Measurements from ENCODE around the gene SP2. TPM values are rescaled to one million over a fixed set of nuclear protein-coding genes. Genes with fewer than 3 reads are reported as not detected.
"Not testable (repeated sequence)": the region's sequence is repeated elsewhere in the genome, so short reads cannot be mapped to it uniquely, and the experiment has no call there.

Gene SP2
- total and polyA plus RNA-seq, 10 donors = 4.5 to 22.6 (median 15.1) TPM

- intact Hi-C loops (cut with DNase I; ENCODE audit: low total_unique reads) = no loop called here
- Histone ChIP-seq H3K27ac (no peak overlapping the region), H3K27me3 (replicated peaks in 1 of 7) (no peaks in the 10 kb centered on the region), H3K9me3 (no peaks in the 10 kb centered on the region), H3K36me3 (peaks cover 0 to 93% (median 37%) of the 10 kb centered on the region in 6 donors), H3K4me1 (peaks cover 0 to 16% (median 6%) of the 10 kb centered on the region in 6 donors), H3K4me3 (no peak overlapping the region)
- TF ChIP-seq POLR2AphosphoS5 (IDR thresholded peaks at IDR 0.05) = no peak
- TF ChIP-seq POLR2A (IDR thresholded peaks at IDR 0.05) = no peak
- DNase-seq = no peak
- WGBS, 5 donors = 94 to 98% (median 96%) methylated on average over 2 of the region's 2 CpGs
Observed at GRCh38 chr17:47918991-47919390, 23.0 kb downstream of the SP2 start.

- WGBS, 5 donors = 91 to 96% (median 92%) methylated on average over 14 of the region's 14 CpGs
- H3K9me3 ChIP-seq; H3K27me3 ChIP-seq (replicated peaks in 1 of 7); intact Hi-C loops (cut with DNase I; ENCODE audit: low total_unique reads); H3K27ac ChIP-seq; H3K4me3 ChIP-seq; DNase-seq: not testable (repeated sequence)
- Histone ChIP-seq H3K4me1 (peaks cover 0 to 16% (median 6%) of the 10 kb centered on the region in 6 donors), H3K36me3 (peaks cover 0 to 93% (median 45%) of the 10 kb centered on the region in 6 donors)
Observed at GRCh38 chr17:47919889-47920288, 23.9 kb downstream of the SP2 start.

- no peak for DNase-seq
- H3K4me1 ChIP-seq = no peaks in the 10 kb centered on the region
- H3K27ac ChIP-seq = no peak overlapping the region
- intact Hi-C loops (cut with DNase I; ENCODE audit: low total_unique reads) = no loop called here
- no peaks in the 10 kb centered on the region for H3K27me3 ChIP-seq (replicated peaks in 1 of 7)
- no peak overlapping the region for H3K4me3 ChIP-seq
- H3K36me3 ChIP-seq = peaks cover 2 to 99% (median 73%) of the 10 kb centered on the region in 6 donors
- H3K9me3 ChIP-seq = no peaks in the 10 kb centered on the region
- TF ChIP-seq CTCF (IDR thresholded peaks at IDR 0.05 in 8 of 11, conservative IDR thresholded peaks at IDR 0.05 in 3 of 11) (no peak), POLR2A (IDR thresholded peaks at IDR 0.05) (no peak), POLR2AphosphoS5 (IDR thresholded peaks at IDR 0.05) (peak in 1 of 3 donors; percentile 49)
- 82 to 96% (median 89%) methylated on average over 21 to 23 of the region's 23 CpGs for WGBS, 5 donors
Observed at GRCh38 chr17:47924785-47925677, 29.0 kb downstream of the SP2 start.

- intact Hi-C loops (cut with DNase I; ENCODE audit: low total_unique reads) = no loop called here
- Histone ChIP-seq H3K36me3 (peaks cover 2 to 99% (median 77%) of the 10 kb centered on the region in 6 donors), H3K27ac (no peak overlapping the region), H3K4me3 (no peak overlapping the region), H3K4me1 (no peaks in the 10 kb centered on the region), H3K27me3 (replicated peaks in 1 of 7) (no peaks in the 10 kb centered on the region), H3K9me3 (no peaks in the 10 kb centered on the region)
- no peak for TF ChIP-seq CTCF (IDR thresholded peaks at IDR 0.05 in 8 of 11, conservative IDR thresholded peaks at IDR 0.05 in 3 of 11)
- TF ChIP-seq POLR2A (IDR thresholded peaks at IDR 0.05) = no peak
- no peak for TF ChIP-seq POLR2AphosphoS5 (IDR thresholded peaks at IDR 0.05)
- WGBS, 5 donors = 92 to 96% (median 94%) methylated on average over 2 to 3 of the region's 3 CpGs
- no peak for DNase-seq
Observed at GRCh38 chr17:47925678-47925988, 29.6 kb downstream of the SP2 start.

- TF ChIP-seq POLR2A (IDR thresholded peaks at IDR 0.05) (no peak), CTCF (IDR thresholded peaks at IDR 0.05 in 8 of 11, conservative IDR thresholded peaks at IDR 0.05 in 3 of 11) (no peak), POLR2AphosphoS5 (IDR thresholded peaks at IDR 0.05) (peak in 1 of 3 donors; percentile 19)
- H3K27ac ChIP-seq = no peak overlapping the region
- no peak for DNase-seq
- H3K9me3 ChIP-seq = no peaks in the 10 kb centered on the region
- no peaks in the 10 kb centered on the region for H3K4me1 ChIP-seq
- intact Hi-C loops (cut with DNase I; ENCODE audit: low total_unique reads) = no loop called here
- H3K4me3 ChIP-seq = no peak overlapping the region
- H3K36me3 ChIP-seq = peaks cover 2 to 83% (median 73%) of the 10 kb centered on the region in 6 donors
- no peaks in the 10 kb centered on the region for H3K27me3 ChIP-seq (replicated peaks in 1 of 7)
- WGBS, 5 donors = 91 to 95% (median 94%) methylated on average over 18 to 20 of the region's 20 CpGs
Observed at GRCh38 chr17:47927821-47928400, 31.9 kb downstream of the SP2 start.

Measured in spleen (tissue), 11 donors.